SU-DHL-6 (cell line): ENCODE measurements around the gene CAMK4.

ENCODE experiments used
- H2AFZ ChIP-seq: fragments of 200-600 bp; sonication (generic); 2 replicates; pipeline ENCODE4 v1.6.1; 2014; ENCODE audit warnings: low read depth, mild to moderate bottlenecking, moderate library complexity, mixed read lengths, antibody characterized with exemption, low read length; ENCODE audit not compliant: severe bottlenecking
- H3F3A ChIP-seq: fragments of 200-600 bp; shearing (Covaris generic); 2 replicates; pipeline ENCODE4 v1.6.0; 2016; ENCODE audit warnings: antibody characterized with exemption, mild to moderate bottlenecking; ENCODE audit not compliant: insufficient read depth
- H3K27ac ChIP-seq: fragments of 200-600 bp; sonication (generic); 2 replicates; pipeline ENCODE4 v1.5.1; 2016; ENCODE audit warnings: low read depth, mild to moderate bottlenecking, low read length, moderate library complexity, mixed read lengths
- H3K27me3 ChIP-seq: fragments of 200-600 bp; sonication (generic), shearing (Covaris generic); 2 replicates; pipeline ENCODE4 v1.6.0; 2014; ENCODE audit warnings: mild to moderate bottlenecking, low read length
- H3K36me3 ChIP-seq: fragments of 200-600 bp; sonication (generic); 2 replicates; pipeline ENCODE4 v1.6.1; 2014; ENCODE audit warnings: mild to moderate bottlenecking, low read length, mixed read lengths
- H3K4me2 ChIP-seq: fragments of 300-600, 200-600 bp; shearing (Covaris generic), sonication (generic); 2 replicates; pipeline ENCODE4 v1.6.0; 2014; ENCODE audit warnings: low read length, low read depth, mild to moderate bottlenecking; ENCODE audit not compliant: poor library complexity, severe bottlenecking
- H3K4me3 ChIP-seq: fragments of 200-600 bp; sonication (generic); 2 replicates; pipeline ENCODE4 v1.5.1; 2014; ENCODE audit warnings: antibody characterized with exemption, low read length, mild to moderate bottlenecking, mixed read lengths; ENCODE audit not compliant: insufficient read depth, poor library complexity, severe bottlenecking
- H3K79me2 ChIP-seq: fragments of 200-600 bp; sonication (generic); 2 replicates; pipeline ENCODE4 v1.6.1; 2014; ENCODE audit warnings: mild to moderate bottlenecking, low read length, moderate library complexity; ENCODE audit not compliant: insufficient read depth
- H3K9ac ChIP-seq: fragments of 200-600 bp; sonication (generic); 2 replicates; pipeline ENCODE4 v1.7.0; 2014; ENCODE audit warnings: mild to moderate bottlenecking, low read length
- H3K9me2 ChIP-seq: fragments of 200-600 bp; sonication (generic); replicated peaks from 2 replicates; pipeline ENCODE4 v1.6.1; 2014; ENCODE audit warnings: low read length; ENCODE audit not compliant: insufficient read depth
- H3K9me3 ChIP-seq: fragments of 200-600 bp; sonication (generic); 2 replicates; pipeline ENCODE4 v1.6.1; 2014; ENCODE audit warnings: low read length, mixed read lengths; ENCODE audit not compliant: insufficient read depth
- H4K20me1 ChIP-seq: fragments of 200-600 bp; sonication (generic); 2 replicates; pipeline ENCODE4 v1.6.1; 2014; ENCODE audit warnings: low read depth, mild to moderate bottlenecking, antibody characterized with exemption, low read length, moderate library complexity, mixed read lengths
- CTCF ChIP-seq: fragments of 200-600 bp; sonication (generic); IDR thresholded peaks from one replicate; pipeline ENCODE4 v1.5.1; 2017; ENCODE audit warnings: antibody characterized with exemption, mild to moderate bottlenecking, low read length, moderate library complexity; ENCODE audit not compliant: insufficient read depth, poor library complexity, severe bottlenecking
- EZH2phosphoT487 ChIP-seq: fragments of 200-600 bp; sonication (generic), shearing (Covaris generic); conservative IDR thresholded peaks from 2 replicates; pipeline ENCODE4 v1.6.1; 2018; ENCODE audit warnings: mild to moderate bottlenecking, antibody characterized with exemption, low read length, moderate library complexity, mixed read lengths

The CAMK4 gene

GRCh38 chr5:111262153-111262552, 38.0 kb downstream of the CAMK4 start:
- H3K27ac ChIP-seq: no peak overlapping the region
- no peaks in the 10 kb centered on the region for H3K79me2 ChIP-seq
- no peak overlapping the region for H3K9ac ChIP-seq
- TF ChIP-seq EZH2phosphoT487 (no peak), CTCF (no peak)
- H3K9me3 ChIP-seq: no peaks in the 10 kb centered on the region
- H3F3A ChIP-seq: no peaks in the 10 kb centered on the region
- no peaks in the 10 kb centered on the region for H3K27me3 ChIP-seq
- H3K4me3 ChIP-seq: no peak overlapping the region
- H3K4me2 ChIP-seq: no peak overlapping the region
- H3K36me3 ChIP-seq: no peaks in the 10 kb centered on the region
- H2AFZ ChIP-seq: no peak overlapping the region
- H3K9me2 ChIP-seq: no peaks in the 10 kb centered on the region
- H4K20me1 ChIP-seq: no peaks in the 10 kb centered on the region

- H3K9me3 ChIP-seq: no peaks in the 10 kb centered on the region
- no peaks in the 10 kb centered on the region for H3K36me3 ChIP-seq
- H3K4me3 ChIP-seq: no peak overlapping the region
- no peak for TF ChIP-seq CTCF
- no peak for TF ChIP-seq EZH2phosphoT487
- no peaks in the 10 kb centered on the region for H3K9me2 ChIP-seq
- H2AFZ ChIP-seq: no peak overlapping the region
- no peaks in the 10 kb centered on the region for H3K79me2 ChIP-seq
- H3K4me2 ChIP-seq: no peak overlapping the region
- H3F3A ChIP-seq: no peaks in the 10 kb centered on the region
- H4K20me1 ChIP-seq: no peaks in the 10 kb centered on the region
- H3K9ac ChIP-seq: no peak overlapping the region
- no peaks in the 10 kb centered on the region for H3K27me3 ChIP-seq
- H3K27ac ChIP-seq: no peak overlapping the region
These were observed 38.6 kb downstream of the CAMK4 start for GRCh38 chr5:111262815-111263214.

GRCh38 chr5:111266491-111266890, 42.3 kb downstream of the CAMK4 start:
- no peak overlapping the region for H3K9ac ChIP-seq
- no peak overlapping the region for H3K4me3 ChIP-seq
- no peaks in the 10 kb centered on the region for H4K20me1 ChIP-seq
- no peak overlapping the region for H2AFZ ChIP-seq
- H3K36me3 ChIP-seq: no peaks in the 10 kb centered on the region
- no peak overlapping the region for H3K4me2 ChIP-seq
- no peak for TF ChIP-seq EZH2phosphoT487
- TF ChIP-seq CTCF: no peak
- no peaks in the 10 kb centered on the region for H3F3A ChIP-seq
- no peak overlapping the region for H3K27ac ChIP-seq
- H3K9me2 ChIP-seq: no peaks in the 10 kb centered on the region
- no peaks in the 10 kb centered on the region for H3K79me2 ChIP-seq
- no peaks in the 10 kb centered on the region for H3K27me3 ChIP-seq
- no peaks in the 10 kb centered on the region for H3K9me3 ChIP-seq

- Histone ChIP-seq H3K4me2 (no peak overlapping the region), H3F3A (no peaks in the 10 kb centered on the region), H3K9me3 (no peaks in the 10 kb centered on the region), H3K9me2 (no peaks in the 10 kb centered on the region), H3K9ac (no peak overlapping the region), H2AFZ (no peak overlapping the region), H3K79me2 (no peaks in the 10 kb centered on the region), H3K27me3 (no peaks in the 10 kb centered on the region), H3K27ac (no peak overlapping the region), H3K36me3 (no peaks in the 10 kb centered on the region), H3K4me3 (no peak overlapping the region), H4K20me1 (no peaks in the 10 kb centered on the region)
- TF ChIP-seq EZH2phosphoT487: no peak
- TF ChIP-seq CTCF: no peak
These were observed 44.1 kb downstream of the CAMK4 start for GRCh38 chr5:111268300-111268699.
